Activated CD8-positive, alpha-beta memory T cell treated with anti-CD3 and anti-CD28 coated beads for 48 hours (primary cell): ENCODE data around the gene ZSCAN25.
"Not testable (repeated sequence)": the region's sequence is repeated elsewhere in the genome, so short reads cannot be mapped to it uniquely, and the experiment has no call there.

ENCODE experiments used
- DNase-seq, 3 experiments: peaks; one replicate each; pipeline ENCODE4 v3.0.0-alpha.2; 2020; ENCODE audit warnings: low read depth in 2 of 3, low spot score in 2 of 3

Gene ZSCAN25

DNA sequence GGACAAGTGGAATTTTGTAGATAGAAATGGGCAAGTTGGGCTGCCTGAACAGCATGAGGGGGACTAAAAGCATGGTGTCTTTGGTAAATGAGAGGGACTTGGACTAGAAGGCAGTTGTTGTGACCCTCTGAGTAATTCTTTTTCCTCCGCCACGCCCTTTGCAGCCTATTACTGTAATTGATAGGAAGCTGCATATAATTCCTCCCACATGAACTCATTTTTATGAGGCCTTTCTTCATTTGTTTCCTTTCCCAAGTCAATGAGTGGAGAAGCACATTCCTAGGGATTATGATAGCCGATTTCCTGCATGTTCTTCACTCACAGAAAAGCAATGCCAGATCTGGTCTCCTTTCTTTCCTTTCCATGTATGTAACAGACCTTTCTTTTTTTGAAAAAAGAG is 27.7 kb downstream of the ZSCAN25 start:
- DNase-seq, result no peak

DNA sequence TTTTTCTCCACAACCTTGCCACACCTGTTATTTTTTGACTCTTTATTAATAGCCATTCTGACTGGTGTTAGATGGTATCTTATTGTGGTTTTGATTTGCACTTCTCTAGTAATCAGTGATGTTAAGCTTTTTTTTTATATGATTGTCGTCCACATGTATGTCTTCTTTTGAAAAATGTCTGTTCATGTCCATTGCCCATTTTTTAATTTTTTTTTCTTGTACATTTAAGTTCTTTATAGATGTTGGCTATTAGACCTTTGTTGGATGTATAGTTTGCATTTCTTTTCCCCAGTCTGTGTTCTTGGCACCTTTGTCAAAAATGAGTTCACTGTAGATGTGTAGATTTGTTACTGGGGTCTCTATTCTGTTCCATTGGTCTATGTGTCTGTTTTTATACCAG is 28.8 kb downstream of the ZSCAN25 start:
- DNase-seq, result no peak

DNA sequence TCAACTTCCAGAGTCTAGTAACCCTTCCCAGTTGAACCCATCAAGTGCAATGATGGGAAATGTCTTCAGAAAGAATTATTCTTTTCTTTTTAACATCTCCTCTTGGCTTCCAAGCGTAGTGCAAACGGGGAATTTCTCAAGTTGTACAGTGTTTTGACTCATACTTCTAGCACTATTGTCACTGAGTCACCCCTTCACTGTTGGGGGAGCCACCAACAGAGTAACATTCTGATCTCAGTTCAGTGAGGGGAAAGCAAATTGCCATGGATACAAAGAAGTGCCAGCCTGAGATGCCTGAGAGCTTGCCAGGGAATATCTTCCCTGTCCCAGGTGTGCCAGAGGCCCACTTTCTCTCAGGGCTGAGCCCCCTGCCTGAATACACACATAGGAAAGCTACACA is 32.1 kb downstream of the ZSCAN25 start:
- DNase-seq, result no peak

DNA sequence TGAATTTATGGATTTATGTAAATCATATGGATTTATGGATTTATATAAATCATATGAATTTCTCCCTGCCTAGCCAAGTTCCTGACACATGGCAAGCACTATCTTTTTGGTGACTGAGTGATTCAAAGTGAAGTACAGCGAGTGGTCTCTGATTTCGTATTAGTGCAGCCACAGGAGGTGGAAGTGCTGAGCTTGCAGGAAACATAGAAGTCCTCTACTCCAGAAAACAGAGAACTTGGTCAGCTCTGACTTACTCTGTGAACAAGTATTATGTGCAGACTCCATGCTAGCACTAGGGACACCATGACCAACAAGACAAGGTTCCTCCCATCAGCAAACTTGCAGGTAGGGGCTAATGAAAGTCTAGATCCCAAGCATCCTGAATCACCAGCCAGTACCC is 34.5 kb downstream of the ZSCAN25 start:
- no peak for DNase-seq

DNA sequence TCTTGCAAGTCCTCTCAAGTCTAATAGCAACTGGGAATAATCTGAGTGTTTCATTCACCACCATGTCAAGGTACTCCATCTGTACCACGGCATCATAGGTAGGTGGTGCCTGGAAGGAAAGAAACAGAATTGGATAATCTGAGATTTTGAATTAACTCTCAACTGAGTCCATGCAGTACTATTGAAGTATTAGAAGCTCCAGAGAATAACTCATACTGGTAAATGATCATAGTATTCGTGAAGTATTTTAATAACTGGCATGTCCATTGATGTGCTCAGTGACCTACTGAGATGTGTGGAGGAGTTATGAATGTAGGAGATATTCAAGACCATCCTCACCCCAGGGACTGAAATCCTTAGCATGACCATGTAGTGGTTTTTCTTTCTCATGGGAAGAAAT is 35.9 kb downstream of the ZSCAN25 start:
- DNase-seq, result no peak

DNA sequence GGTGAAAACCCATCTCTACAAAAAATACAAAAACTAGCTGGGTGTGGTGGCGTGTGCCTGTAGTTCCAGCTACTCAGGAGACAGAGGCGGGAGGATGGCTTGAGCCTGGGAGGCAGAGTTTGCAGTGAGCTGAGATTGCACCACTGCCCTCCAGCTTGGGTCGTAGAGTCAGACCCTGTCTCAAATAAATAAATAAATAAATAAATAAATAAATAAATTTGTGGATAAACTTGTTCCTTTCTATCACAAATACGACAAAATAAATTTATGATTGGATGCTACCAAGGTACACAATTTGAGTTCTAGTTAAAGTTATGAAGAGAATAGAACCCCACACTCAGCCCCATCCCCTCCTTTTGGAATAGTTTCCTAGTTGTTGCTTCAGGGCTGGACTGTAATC is 36.5 kb downstream of the ZSCAN25 start:
- DNase-seq, result not testable (repeated sequence)

DNA sequence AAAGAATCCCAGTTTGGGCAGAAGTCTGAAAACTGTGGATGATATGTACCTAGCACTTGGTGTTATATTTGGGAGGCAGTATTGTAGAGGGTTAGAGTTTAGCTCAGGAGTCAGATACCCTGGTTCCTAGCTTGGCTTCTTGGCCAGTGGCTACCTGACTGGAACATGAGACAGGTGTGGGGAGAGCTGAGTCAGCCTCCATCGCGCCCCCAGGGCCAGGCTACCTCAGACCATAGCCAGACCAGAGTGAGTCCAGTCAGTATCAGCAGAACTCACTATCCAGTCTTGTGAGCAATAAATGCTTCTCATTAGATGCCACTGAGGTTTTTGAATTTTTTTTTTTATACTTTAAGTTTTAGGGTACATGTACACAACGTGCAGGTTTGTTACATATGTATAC is 37.0 kb downstream of the ZSCAN25 start:
- no peak for DNase-seq

DNA sequence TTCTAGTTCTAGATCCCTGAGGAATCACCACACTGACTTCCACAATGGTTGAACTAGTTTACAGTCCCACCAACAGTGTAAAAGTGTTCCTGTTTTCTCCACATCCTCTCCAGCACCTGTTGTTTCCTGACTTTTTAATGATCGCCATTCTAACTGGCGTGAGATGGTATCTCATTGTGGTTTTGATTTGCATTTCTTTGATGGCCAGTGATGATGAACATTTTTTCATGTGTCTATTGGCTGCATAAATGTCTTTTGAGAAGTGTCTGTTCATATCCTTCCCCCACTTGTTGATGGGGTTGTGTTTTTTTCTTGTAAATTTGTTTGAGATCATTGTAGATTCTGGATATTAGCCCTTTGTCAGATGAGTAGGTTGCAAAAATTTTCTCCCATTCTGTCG is 37.9 kb downstream of the ZSCAN25 start:
- not testable (repeated sequence) for DNase-seq

DNA sequence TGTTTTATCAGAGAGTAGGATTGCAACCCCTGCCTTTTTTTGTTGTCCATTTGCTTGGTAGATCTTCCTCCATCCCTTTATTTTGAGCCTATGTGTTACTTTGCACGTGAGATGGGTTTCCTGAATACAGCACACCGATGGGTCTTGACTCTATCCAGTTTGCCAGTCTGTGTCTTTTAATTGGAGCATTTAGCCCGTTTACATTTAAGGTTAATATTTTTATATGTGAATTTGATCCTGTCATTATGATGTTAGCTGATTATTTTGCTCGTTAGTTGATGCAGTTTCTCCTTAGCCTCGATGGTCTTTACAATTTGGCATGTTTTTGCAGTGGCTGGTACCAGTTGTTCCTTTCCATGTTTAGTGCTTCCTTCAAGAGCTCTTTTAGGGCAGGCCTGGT is 41.1 kb downstream of the ZSCAN25 start:
- not testable (repeated sequence) for DNase-seq

DNA sequence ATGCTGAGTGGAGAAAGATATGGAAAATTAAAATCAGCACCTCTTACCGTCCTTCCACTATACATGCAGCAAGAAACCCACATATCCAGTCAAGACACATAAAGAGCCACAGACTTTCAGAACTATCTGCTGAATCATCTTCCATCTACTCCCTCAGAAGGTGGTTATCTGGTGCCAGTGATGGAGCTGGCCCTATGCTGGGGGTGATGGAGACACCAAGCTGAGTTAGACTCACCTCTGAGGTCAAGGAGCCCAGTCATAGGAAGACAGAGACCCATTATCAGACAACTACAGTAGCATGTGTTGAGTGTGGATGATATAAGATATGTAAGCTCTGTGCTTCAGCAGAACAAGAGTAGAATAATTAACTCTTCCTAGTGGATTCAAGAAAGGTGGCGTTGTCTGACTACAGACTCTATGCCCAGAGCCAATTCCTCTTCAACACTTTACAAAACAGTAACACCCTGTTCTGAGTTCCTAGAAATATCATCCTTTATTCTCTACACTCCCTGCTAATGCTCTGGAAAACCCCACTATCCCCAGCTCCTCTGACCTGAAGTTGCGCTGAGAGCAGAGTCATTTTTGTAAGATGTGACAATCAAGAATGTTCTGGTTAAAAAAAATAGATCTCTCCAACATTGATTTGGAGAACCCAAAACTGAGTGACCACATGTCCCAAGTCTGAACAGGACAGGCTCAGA is 48.7 kb downstream of the ZSCAN25 start:
- DNase-seq, result no peak

DNA sequence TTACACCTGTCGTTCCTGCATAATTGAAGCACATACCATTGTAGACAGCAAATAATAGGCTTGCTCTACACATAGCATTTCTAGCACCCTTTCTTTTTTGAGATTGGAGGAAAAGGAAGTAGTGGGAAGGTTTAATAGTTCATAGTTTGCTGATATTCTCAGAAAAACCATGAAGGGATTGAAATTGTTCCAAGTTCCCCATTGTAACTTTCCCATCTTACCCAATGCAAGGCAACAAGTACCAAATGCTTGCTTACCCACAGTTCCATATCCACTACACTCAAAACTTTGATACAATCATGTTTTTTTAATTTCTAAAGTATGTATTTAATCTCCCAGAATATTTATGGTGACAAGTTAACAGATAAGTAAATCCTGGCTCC is 49.3 kb downstream of the ZSCAN25 start:
- no peak for DNase-seq

DNA sequence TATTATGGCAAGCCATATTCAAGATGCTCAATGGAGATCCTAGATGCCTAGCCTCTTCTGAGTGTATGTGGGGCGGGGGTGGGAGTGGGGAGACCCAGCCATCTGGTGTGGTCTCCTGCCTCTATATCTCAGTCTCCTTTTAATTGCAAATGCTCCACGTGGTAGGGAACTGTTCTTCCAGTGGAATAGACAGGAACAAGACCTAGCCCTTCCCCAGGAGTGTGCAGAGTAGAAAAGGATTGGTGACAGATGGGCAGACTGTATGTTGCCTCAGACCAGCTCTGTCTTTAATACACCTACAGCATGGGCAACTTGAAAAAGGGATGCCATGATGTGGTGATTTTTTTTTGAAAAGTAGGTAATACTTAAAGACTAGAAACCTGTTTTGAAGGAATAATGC is 50.4 kb downstream of the ZSCAN25 start:
- no peak for DNase-seq

DNA sequence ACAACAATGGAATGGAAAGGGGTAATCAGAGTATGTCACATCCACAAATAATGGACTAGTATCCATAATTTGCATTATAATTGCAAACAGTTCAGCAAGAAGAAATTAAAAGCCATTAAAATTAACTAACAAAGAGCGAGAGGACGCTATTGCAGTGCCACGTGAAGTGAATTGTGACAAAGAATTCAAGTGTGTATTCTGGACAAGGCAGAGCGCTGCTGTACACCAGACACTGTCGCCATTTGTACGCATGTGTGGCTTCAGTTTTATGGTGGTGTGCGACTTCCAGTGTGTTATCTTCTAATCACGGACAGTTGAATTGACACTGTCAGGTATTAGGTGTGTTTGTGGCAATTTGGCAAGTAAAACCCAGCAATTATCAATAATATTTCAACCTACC is 51.8 kb downstream of the ZSCAN25 start:
- no peak for DNase-seq

DNA sequence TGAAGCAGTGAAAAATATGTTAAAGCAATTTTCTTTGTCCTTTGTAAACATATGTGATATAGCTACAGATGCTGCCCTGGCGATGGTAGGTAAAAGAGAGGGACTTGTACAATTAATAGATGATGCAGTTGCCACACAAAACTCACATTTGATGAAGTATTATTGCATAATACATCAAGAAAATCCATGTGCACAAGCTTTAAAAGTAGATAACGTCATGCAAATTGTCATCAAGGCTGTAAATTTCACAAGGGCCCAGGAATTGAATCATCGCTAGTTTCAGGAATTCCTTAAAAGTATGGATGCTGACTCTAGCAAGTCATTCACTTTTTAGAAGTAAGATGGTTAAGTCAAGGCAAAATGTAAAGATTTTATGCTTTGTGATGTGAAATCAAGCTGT is 53.0 kb downstream of the ZSCAN25 start:
- DNase-seq, result no peak

DNA sequence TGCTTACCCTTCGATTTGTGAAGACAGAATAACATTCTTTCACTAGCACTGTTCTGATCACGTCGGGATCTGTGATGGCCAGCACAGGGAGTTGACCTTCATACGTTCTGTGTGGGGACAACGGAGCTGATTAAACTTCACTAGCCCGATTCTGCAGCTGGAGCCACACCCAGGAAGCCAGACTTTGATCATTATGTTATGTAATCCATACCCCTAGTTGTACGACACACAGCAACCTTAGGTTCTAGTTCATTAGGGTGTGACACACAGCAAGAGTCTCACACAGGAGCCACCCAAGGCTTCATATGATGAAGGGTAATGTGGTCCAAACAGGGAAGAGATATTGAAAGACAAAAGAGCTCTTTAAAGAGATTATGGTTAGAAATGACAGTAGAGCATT is 55.8 kb downstream of the ZSCAN25 start:
- no peak for DNase-seq

DNA sequence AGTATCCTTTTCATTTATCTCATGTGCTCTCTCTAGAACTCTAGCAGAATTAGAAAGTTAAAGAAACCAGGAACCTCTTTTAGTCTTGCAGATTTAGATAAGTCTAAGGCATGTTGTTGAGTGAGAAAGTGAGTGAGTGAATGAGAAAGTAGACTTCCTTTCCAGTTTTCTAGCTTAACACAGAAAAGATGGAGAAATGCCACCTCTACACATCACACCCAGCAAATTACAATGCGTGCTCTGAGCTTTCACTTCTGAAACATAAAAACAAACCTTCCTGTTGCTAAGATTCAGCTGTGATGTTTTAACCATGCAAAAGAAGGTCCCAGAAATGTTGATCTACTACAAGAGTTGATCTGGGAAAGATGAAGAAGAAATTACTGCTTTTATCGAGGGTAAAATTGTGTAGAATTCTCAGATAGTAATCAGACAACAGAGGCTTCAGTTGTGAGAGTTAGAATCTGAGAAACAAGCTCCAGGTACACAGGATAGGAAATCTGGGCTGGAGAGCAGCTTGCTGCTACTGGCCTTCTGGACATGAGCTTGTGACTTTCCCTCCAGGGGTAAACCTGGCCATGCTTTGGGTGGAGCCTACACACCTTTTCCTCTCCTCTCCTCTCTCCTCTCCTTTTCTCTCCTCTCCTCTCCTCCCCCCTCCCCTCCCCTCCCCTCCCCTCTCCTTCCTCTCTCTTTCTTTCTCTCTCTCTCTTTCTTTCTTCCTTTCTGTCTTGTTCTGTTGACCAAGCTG is 58.4 kb downstream of the ZSCAN25 start:
- DNase-seq, result no peak

DNA sequence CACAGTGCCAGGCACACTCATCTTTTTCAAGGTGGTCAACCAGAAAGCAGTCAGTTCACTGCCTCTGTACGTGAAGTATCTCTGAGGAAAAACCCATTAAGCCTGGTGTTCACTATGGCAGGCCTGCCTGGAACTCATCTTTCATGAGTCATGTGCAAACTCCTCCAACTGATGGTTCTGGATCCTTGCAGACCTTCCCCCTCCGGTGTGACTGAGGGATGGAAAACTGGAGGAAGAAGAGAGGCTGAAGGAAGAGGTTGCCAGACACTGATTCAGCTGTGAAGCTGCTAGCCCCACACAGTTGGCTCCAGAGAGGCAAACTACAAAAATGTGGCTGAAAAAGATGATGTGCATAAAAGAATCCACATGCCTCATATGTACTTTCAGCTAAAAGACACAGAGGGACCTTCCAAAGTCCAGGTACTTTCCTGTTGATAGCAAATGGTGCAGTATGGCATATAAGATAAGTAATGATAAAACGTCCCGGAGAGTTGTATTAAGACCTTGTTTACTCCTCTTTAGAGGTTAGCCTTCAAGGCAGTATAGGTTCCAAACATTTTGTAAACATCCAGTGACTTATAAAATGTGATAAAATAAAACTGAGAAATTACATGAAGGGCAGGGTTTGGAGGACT is 60.4 kb downstream of the ZSCAN25 start:
- DNase-seq, result no peak

DNA sequence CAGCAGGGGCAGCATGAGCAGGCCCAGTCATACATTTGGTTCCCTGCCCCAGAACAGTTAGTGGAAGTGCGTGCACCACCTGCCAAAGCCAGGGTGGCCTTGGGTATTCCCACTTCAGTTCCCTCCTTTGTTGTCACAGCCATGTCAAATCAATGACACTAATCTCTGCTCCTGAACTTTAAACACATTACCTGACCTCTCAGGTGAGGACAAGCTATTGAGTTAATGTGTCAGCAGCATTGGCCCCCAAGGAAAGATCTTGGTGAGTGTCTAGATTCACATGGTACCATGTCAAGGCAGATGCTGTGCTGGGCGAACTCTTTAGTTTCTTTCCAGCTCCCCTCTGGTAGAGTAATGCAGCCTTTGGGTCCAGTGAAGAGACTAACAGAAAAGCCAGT is 60.9 kb downstream of the ZSCAN25 start:
- DNase-seq, result no peak

DNA sequence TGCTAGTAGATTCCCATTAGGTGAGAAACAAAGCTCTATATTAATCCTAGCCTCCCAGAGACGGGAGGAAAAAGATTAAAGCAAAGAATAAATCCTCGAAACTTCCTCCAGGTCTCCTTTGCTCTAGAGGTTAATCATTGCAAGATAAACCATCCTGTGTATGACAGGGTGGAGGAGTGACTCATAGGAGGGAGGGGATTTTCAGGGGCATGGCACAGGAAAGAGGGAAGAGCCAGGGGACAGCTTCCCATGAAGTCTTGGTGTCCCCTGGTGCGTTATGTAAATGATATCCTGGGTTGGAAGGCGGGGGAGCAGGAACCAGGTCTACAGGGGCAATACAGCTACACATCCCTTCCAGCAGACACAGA is 62.3 kb downstream of the ZSCAN25 start:
- DNase-seq, result no peak

DNA sequence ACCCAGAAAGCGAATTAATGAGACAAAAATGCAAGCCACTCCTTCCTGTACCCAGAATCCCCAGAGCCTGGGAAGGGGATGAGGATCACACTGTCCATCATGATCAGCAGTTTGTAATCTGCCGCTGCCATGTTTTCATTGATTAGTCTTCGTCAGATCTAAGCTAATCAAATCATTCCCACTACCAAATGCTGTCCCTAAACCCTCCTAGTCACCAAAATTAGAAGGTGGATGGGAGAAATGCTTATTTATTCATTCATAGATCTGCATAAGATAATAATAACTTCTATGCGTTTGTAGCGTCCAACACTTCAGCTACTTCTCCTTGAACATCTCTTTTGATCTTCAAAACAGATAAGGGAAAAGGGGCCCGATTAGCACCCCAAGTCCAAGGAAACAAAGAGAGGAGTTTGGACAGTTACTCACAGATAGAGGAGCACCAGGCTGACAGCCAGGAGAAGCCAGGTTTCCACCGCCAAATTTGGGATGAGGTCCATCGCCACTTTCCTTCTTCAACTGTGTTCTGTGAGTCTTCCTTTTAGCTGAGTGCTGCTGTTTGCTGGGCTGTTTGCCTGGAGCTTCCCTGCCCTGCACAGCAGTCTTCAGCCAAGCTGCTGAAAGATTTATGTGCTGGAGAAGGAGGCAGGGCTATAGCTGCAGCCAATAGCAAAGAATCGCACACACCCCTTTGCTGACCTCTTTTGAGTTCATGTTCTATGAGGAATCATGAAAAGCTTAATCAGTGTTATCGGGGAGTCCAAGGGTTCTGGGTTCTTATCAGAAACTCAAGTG is 62.9 kb downstream of the ZSCAN25 start, which contains the start of gene CYP3A5:
TSS of gene CYP3A5 (minus strand) at position 597 of the 792 bp plus-strand sequence. CDS start at position 497, 100 bp downstream.
- no peak for DNase-seq
